RWPE1 (cell line): ENCODE data around the gene DGCR6L.
"Not testable (repeated sequence)": the region's sequence is repeated elsewhere in the genome, so short reads cannot be mapped to it uniquely, and the experiment has no call there.

ENCODE experiments used
- CTCF ChIA-PET: fragments of 350-600 bp; sonication (Branson Sonifier 250); formaldehyde crosslinking; extraction: SDS; loops from one replicate; lab custom pipeline; 2021; lab: Yijun Ruan, JAX
- POLR2A ChIA-PET: fragments of 400-600 bp; formaldehyde crosslinking; extraction: SDS; loops from one replicate; lab custom pipeline; 2020; ENCODE audit warnings: antibody characterized with exemption; ENCODE audit not compliant: low non-redundant PET; lab: Yijun Ruan, JAX
- DNase-seq: peaks from one replicate; pipeline ENCODE4 v3.0.0; 2012; ENCODE audit warnings: low spot score
- H3K27ac ChIP-seq: fragments of 450-650 bp; 2 replicates; pipeline ENCODE4 v1.5.1; 2017
- TF ChIP-seq, protein P1 (sequence below): fragments of 450-650 bp; conservative IDR thresholded peaks from 2 replicates; pipeline ENCODE4 v1.5.1; 2017; ENCODE audit warnings: low read depth, mild to moderate bottlenecking

The DGCR6L gene

DNA sequence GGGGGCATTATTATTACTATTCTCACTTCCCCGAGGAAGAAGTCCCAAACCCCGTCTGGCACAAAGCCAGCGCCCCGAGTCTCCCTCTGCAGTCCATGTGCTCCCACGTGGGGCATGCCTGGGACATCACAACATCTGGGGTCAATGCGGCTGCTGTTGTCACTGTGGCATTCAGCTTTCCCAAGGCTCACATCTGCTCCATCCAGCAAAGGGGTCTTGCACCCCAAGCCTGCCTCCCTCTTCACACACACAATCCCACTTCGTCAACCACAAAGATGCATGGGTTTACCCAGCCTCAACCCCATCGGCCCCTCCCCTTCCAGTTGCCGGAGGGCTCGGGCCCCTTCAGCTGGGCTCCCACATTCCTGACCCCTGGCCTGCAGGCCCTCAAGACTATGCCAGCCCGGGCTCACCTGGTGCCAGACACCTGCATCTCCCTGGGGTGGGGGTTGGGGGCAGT lies 28.2 kb downstream of the DGCR6L start:
- TF ChIP-seq, protein P1, sequence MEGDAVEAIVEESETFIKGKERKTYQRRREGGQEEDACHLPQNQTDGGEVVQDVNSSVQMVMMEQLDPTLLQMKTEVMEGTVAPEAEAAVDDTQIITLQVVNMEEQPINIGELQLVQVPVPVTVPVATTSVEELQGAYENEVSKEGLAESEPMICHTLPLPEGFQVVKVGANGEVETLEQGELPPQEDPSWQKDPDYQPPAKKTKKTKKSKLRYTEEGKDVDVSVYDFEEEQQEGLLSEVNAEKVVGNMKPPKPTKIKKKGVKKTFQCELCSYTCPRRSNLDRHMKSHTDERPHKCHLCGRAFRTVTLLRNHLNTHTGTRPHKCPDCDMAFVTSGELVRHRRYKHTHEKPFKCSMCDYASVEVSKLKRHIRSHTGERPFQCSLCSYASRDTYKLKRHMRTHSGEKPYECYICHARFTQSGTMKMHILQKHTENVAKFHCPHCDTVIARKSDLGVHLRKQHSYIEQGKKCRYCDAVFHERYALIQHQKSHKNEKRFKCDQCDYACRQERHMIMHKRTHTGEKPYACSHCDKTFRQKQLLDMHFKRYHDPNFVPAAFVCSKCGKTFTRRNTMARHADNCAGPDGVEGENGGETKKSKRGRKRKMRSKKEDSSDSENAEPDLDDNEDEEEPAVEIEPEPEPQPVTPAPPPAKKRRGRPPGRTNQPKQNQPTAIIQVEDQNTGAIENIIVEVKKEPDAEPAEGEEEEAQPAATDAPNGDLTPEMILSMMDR = no peak
- H3K27ac ChIP-seq = no peak overlapping the region
- no peak for DNase-seq
- ChIA-PET CTCF (no interaction called here), POLR2A (interaction anchor here (0.6 kb wide), 1 partner anchor 29 kb away, joined by 3 read pairs; no protein-coding TSS in a partner anchor)

DNA sequence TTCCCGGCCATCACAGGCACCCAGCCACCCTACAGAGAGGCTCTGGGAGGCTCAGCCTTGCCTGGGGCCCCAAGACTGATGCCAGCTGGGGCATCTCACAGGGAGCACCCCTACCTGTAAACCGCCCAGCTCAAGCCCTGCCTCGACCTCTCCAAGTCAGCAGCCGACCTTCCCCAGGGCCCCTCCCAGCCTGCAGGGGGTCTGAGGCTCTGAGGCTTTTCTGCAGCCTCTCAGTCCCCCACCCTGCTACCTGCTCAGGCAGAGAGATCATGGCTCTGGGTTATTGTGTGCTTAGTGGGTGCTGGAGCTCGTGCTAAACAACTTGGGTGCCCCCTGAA lies 28.6 kb downstream of the DGCR6L start:
- no peak for DNase-seq
- H3K27ac ChIP-seq = no peak overlapping the region
- ChIA-PET CTCF (interaction anchor here (0.6 kb wide), 1 partner anchor 108 kb away, joined by 4 read pairs; no protein-coding TSS in a partner anchor), POLR2A (no interaction called here)
- TF ChIP-seq, protein P1 = no peak

DNA sequence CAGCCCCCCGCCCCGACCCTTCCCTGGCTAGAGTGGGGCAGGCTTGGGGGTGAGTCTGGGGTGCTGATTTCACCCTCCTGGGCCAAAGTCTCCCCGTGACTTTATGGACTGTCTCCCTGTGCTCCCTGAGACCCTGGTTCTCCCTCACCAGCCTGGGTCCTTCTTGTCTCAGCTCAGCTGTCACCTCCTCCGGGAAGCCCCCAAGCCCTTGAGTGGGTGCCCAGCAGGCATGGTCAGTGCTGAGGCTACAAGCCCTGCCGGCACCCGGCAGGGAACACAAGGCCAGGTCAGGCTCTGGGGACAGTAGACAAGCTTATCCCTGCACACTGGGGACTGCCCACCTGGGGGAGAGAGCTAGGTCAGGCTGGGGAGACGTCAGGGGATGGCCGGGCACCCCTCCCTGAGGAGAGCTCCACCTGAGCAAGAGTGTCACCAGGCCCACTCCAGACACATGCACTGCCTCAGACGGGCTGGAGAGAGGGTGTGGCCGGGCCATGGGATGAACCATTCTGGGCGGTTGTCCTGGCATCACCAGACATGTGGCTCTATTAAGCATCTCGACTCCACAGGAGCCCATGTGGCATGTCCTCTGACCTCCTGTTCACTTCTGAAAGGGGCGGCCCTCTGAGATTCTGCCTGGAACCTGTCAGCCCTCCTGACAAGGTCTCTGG lies 29.1 kb downstream of the DGCR6L start:
- no peak for DNase-seq
- TF ChIP-seq, protein P1 = no peak
- CTCF ChIA-PET = interaction anchor here (0.6 kb wide), 1 partner anchor 109 kb away, joined by 4 read pairs; no protein-coding TSS in a partner anchor
- POLR2A ChIA-PET = no interaction called here
- no peak overlapping the region for H3K27ac ChIP-seq

DNA sequence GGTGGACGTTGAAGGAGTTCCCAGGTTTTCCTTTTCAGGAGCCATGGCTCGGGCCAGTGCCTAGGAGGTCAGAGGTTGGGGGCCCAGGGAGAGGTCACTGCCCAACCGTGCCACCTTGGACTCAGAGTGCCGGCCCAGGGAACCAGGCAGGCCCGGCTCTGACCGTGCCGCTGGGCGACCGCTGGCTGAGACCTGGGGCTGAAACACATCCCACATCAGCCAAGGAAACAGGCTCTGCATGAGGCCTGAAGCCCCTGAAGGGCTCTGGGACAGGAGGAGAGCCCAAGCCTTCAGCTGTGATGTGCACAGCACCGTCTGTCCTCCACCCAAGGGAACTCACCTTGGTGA lies 29.8 kb downstream of the DGCR6L start:
- DNase-seq = no peak
- no peak overlapping the region for H3K27ac ChIP-seq
- ChIA-PET CTCF (no interaction called here), POLR2A (no interaction called here)
- TF ChIP-seq, protein P1 = no peak

DNA sequence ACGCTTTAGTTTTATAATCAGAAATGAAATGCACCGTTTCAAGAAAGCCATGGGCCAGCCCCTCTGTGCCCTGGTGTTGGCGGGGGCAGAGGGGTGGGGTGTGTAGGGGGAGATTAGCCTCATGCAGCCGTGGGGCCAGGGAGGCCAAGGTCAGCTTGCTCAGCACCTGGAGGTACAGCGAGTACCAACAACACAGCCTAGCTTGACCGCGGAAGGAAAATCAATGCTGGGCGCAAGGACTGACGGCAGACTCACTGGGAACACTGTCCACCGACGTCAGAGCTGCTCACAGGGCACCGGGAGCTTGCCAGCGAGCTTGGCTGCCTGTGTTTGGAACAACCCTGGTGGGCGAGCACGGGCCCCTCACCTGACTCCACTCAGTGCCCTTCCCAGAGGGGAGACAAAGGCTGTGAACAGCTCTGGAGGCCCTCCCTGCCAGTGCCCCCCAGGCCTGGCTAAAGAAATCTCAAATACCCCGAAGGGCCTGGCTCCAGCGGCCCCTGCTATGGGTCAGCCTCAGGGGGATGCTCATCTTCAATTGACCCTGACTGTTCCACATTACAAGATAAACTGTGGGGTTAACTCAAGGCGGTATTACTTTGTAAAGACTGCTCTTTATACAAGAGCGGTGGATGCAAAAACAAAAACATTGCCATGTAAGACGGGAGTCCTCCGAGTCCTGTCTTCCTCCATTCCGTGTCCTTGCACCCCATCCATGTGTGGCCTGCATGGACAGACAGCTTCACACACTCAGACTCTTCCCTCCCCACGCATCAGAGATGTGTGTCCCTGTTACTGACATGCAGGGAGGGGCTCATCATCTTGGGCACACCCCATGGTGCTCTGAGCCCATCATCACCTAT lies 30.4 kb downstream of the DGCR6L start:
- DNase-seq, H3K27ac ChIP-seq, POLR2A ChIA-PET, CTCF ChIA-PET: not testable (repeated sequence)

DNA sequence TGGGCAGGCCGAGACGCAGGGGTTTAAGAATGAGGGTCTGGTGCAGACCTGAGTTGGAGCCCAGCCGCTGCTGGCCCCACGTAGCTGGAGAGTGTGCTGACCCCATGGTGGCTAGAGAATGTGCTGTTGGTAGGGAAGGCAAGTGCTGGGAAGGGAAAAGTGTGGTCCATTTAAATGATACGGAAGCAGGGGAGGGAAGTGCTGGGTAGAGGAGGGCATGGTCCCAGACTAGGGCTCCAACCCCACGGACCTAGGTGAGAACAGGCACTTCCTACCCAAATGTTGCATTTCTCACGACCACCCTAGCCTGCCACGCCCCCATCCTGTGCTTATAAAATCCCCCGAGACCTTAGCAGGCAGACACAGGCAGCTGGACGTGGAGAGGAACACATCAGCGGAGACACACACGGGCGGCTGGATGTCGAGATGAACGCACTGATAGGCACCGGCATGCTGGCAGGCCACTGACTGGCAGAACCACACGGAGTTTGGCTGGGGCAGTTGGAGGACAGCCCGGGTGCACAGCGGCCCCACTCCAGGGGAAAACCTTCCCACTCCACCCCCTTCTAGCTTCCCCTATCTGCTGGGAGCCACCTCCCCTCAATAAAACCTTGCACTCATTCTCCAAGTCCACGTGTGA lies 33.0 kb downstream of the DGCR6L start:
- POLR2A ChIA-PET, H3K27ac ChIP-seq, DNase-seq: not testable (repeated sequence)
- CTCF ChIA-PET = interaction anchor here (1.1 kb wide), 1 partner anchor 32 kb away, joined by 3 read pairs; no protein-coding TSS in a partner anchor

DNA sequence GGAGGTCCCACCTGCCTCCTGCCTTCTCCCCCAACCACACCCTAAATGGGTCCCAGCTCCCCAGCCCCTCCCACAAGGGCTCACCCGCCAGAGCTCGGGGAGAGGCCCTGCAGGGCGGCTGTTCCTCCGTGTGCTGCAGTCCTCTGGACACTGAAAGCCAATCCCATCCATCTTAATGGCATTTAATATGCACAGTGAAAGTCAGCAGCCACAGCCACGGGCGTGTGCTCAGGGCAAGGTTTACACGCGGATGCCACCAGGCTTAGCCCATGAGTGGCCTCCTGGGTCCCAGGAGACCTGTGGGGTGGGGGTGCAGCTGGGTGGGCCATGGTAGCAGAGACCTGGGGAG lies 33.6 kb downstream of the DGCR6L start:
- DNase-seq, POLR2A ChIA-PET, H3K27ac ChIP-seq: not testable (repeated sequence)
- CTCF ChIA-PET = interaction anchor here (1.1 to 1.4 kb wide), 2 partner anchors 31 to 129 kb away, joined by 3 to 8 read pairs; no protein-coding TSS in a partner anchor
